IPS DF 6.9 (cell line): Measurements from ENCODE around the gene AVPR1A.
"Not testable (repeated sequence)": the region's sequence is repeated elsewhere in the genome, so short reads cannot be mapped to it uniquely, and the experiment has no call there.

Experiments
- DNase-seq: peaks from one replicate; pipeline ENCODE4 v3.0.0-alpha.2; 2013; ENCODE audit warnings: low read depth, low spot score
- H3K27ac ChIP-seq: one replicate; pipeline ENCODE4 v1.5.1; 2013; ENCODE audit warnings: low read length, control low read depth
- H3K27me3 ChIP-seq: 2 replicates; pipeline ENCODE4 v1.6.1; 2013; ENCODE audit warnings: mild to moderate bottlenecking, low read length; ENCODE audit not compliant: control insufficient read depth, insufficient read depth
- H3K36me3 ChIP-seq: 2 replicates; pipeline ENCODE4 v1.6.1; 2013; ENCODE audit warnings: low read length; ENCODE audit not compliant: control insufficient read depth, insufficient read depth
- H3K4me1 ChIP-seq: 2 replicates; pipeline ENCODE4 v1.6.1; 2013; ENCODE audit warnings: low read length; ENCODE audit not compliant: control insufficient read depth, insufficient read depth
- H3K4me3 ChIP-seq: 2 replicates; pipeline ENCODE4 v1.5.1; 2013; ENCODE audit warnings: mild to moderate bottlenecking, low read length
- H3K9me3 ChIP-seq: 2 replicates; pipeline ENCODE4 v1.6.1; 2013; ENCODE audit warnings: low read length, inconsistent platforms; ENCODE audit not compliant: control insufficient read depth, insufficient read depth
- WGBS: extraction: QIAGEN DNeasy Blood & Tissue Kit; methylation state at CpG from one replicate; pipeline ENCODE4 v1.1.7; 2013; ENCODE audit warnings: mixed read lengths, missing lambda C conversion rate; ENCODE audit not compliant: insufficient read length, insufficient coverage; 5-methylcytosine and 5-hydroxymethylcytosine counted together

Gene AVPR1A

GRCh38 chr12:63150713-63151622 lies at the start of gene AVPR1A:
Gene AVPR1A (minus strand): TSS chr12:63151201. CDS start chr12:63150836, 365 bp downstream.
- peaks cover 6% of the 10 kb centered on the region; the same call in 1 of the 2 replicates for H3K4me1 ChIP-seq
- WGBS: no CpG with 5 or more reads among the region's 64 CpGs
- DNase-seq: peak; percentile 22

GRCh38 chr12:63196168-63196567 lies 45.2 kb upstream of the AVPR1A start:
- no peaks in the 10 kb centered on the region for H3K4me1 ChIP-seq
- no peaks in the 10 kb centered on the region for H3K9me3 ChIP-seq
- WGBS: no CpG with 5 or more reads among the region's 7 CpGs
- no peak for DNase-seq
- H3K36me3 ChIP-seq: no peaks in the 10 kb centered on the region
- H3K27me3 ChIP-seq: no peaks in the 10 kb centered on the region
- no peak overlapping the region for H3K27ac ChIP-seq
- no peak overlapping the region for H3K4me3 ChIP-seq

More at GRCh38 chr12:63150713-63151622, at the start of gene AVPR1A:
- Histone ChIP-seq H3K27ac (no peak within 1 kb of the TSS), H3K27me3 (peaks cover 26% of the 10 kb centered on the region), H3K4me3 (peak within 1 kb of the TSS; percentile 45; the same call in 1 of the 2 replicates), H3K36me3 (no peaks in the 10 kb centered on the region), H3K9me3 (no peaks in the 10 kb centered on the region; the same call in 1 of the 2 replicates)

- H3K4me3 ChIP-seq: no peak overlapping the region
- WGBS: no CpG with 5 or more reads among the region's 2 CpGs
- no peaks in the 10 kb centered on the region for H3K4me1 ChIP-seq
- no peak for DNase-seq
- H3K27ac ChIP-seq: no peak overlapping the region
- H3K27me3 ChIP-seq: no peaks in the 10 kb centered on the region
- peaks cover 3% of the 10 kb centered on the region for H3K9me3 ChIP-seq
- H3K36me3 ChIP-seq: no peaks in the 10 kb centered on the region
Observed at GRCh38 chr12:63179224-63179623, 28.2 kb upstream of the AVPR1A start.

GRCh38 chr12:63170321-63170720 lies 19.3 kb upstream of the AVPR1A start:
- Histone ChIP-seq H3K9me3 (no peaks in the 10 kb centered on the region), H3K27me3 (no peaks in the 10 kb centered on the region), H3K36me3 (no peaks in the 10 kb centered on the region), H3K27ac (no peak overlapping the region), H3K4me3 (no peak overlapping the region), H3K4me1 (no peaks in the 10 kb centered on the region)
- DNase-seq: no peak

- not testable (repeated sequence) for H3K27me3 ChIP-seq, DNase-seq, H3K27ac ChIP-seq, H3K9me3 ChIP-seq, H3K36me3 ChIP-seq, H3K4me3 ChIP-seq, H3K4me1 ChIP-seq
- no CpG with 5 or more reads among the region's 6 CpGs for WGBS
Observed at GRCh38 chr12:63167741-63168140, 16.7 kb upstream of the AVPR1A start.

GRCh38 chr12:63164911-63165310 lies 13.9 kb upstream of the AVPR1A start:
- no peaks in the 10 kb centered on the region for H3K27me3 ChIP-seq
- no CpG with 5 or more reads among the region's 2 CpGs for WGBS
- no peaks in the 10 kb centered on the region for H3K9me3 ChIP-seq
- H3K4me1 ChIP-seq: no peaks in the 10 kb centered on the region; the same call in 1 of the 2 replicates
- H3K36me3 ChIP-seq: no peaks in the 10 kb centered on the region
- H3K4me3 ChIP-seq: no peak overlapping the region
- H3K27ac ChIP-seq: no peak overlapping the region
- DNase-seq: no peak

- H3K27ac ChIP-seq: no peak overlapping the region
- DNase-seq: no peak
- H3K4me1 ChIP-seq: no peaks in the 10 kb centered on the region; the same call in 1 of the 2 replicates
- no peaks in the 10 kb centered on the region for H3K9me3 ChIP-seq
- WGBS: no CpG with 5 or more reads among the region's 1 CpG
- H3K36me3 ChIP-seq: no peaks in the 10 kb centered on the region
- no peak overlapping the region for H3K4me3 ChIP-seq
- no peaks in the 10 kb centered on the region for H3K27me3 ChIP-seq
Observed at GRCh38 chr12:63163541-63163940, 12.5 kb upstream of the AVPR1A start.

- Histone ChIP-seq H3K27ac (no peak overlapping the region), H3K27me3 (peaks cover 12% of the 10 kb centered on the region), H3K4me1 (no peaks in the 10 kb centered on the region), H3K36me3 (no peaks in the 10 kb centered on the region), H3K4me3 (no peak overlapping the region), H3K9me3 (no peaks in the 10 kb centered on the region; the same call in 1 of the 2 replicates)
- DNase-seq: no peak
- no CpG with 5 or more reads among the region's 2 CpGs for WGBS
Observed at GRCh38 chr12:63155375-63155774, 4.4 kb upstream of the AVPR1A start.

GRCh38 chr12:63154560-63154959 lies 3.6 kb upstream of the AVPR1A start:
- Histone ChIP-seq H3K36me3 (no peaks in the 10 kb centered on the region), H3K27me3 (peaks cover 21% of the 10 kb centered on the region), H3K9me3 (no peaks in the 10 kb centered on the region; the same call in 1 of the 2 replicates), H3K27ac (no peak overlapping the region), H3K4me1 (peaks cover 6% of the 10 kb centered on the region; the same call in 1 of the 2 replicates), H3K4me3 (no peak overlapping the region)
- DNase-seq: no peak
- WGBS: no CpG with 5 or more reads among the region's 5 CpGs

GRCh38 chr12:63152321-63152700 lies 1.3 kb upstream of the AVPR1A start:
- Histone ChIP-seq H3K4me3 (no peak overlapping the region), H3K4me1 (peaks cover 6% of the 10 kb centered on the region; the same call in 1 of the 2 replicates), H3K27me3 (peaks cover 26% of the 10 kb centered on the region), H3K36me3 (no peaks in the 10 kb centered on the region), H3K9me3 (no peaks in the 10 kb centered on the region; the same call in 1 of the 2 replicates), H3K27ac (no peak overlapping the region)
- no peak for DNase-seq
- no CpG with 5 or more reads among the region's 7 CpGs for WGBS
